GM21786 (cell line): ENCODE measurements around the gene USP4.
"Not testable (repeated sequence)": the region's sequence is repeated elsewhere in the genome, so short reads cannot be mapped to it uniquely, and the experiment has no call there.

ENCODE experiments used
- ATAC-seq: cut with Tn5 transposase; IDR thresholded peaks from one replicate; pipeline ENCODE4 v1.9.1; 2021; ENCODE audit not compliant: unreplicated experiment

The USP4 gene

GRCh38 chr3:49351521-49352011 lies 11.7 kb upstream of the USP4 start:
- no peak for ATAC-seq

GRCh38 chr3:49349348-49350114 lies 9.7 kb upstream of the USP4 start:
- no peak for ATAC-seq

- not testable (repeated sequence) for ATAC-seq
Measured at GRCh38 chr3:49348361-49348760, 8.5 kb upstream of the USP4 start.

- ATAC-seq = no peak
Measured at GRCh38 chr3:49346797-49347251, 7.0 kb upstream of the USP4 start.

GRCh38 chr3:49343163-49343562 lies 3.3 kb upstream of the USP4 start:
- no peak for ATAC-seq

- no peak for ATAC-seq
Measured at GRCh38 chr3:49341996-49342395, 2.1 kb upstream of the USP4 start.

GRCh38 chr3:49339581-49339940 lies 292 bp downstream of the USP4 start:
- no peak for ATAC-seq

GRCh38 chr3:49333916-49334633 lies 5.8 kb downstream of the USP4 start:
- no peak for ATAC-seq

GRCh38 chr3:49333091-49333490 lies 6.8 kb downstream of the USP4 start:
- ATAC-seq = no peak

GRCh38 chr3:49329186-49329585 lies 10.7 kb downstream of the USP4 start:
- ATAC-seq = no peak

GRCh38 chr3:49328350-49328749 lies 11.5 kb downstream of the USP4 start:
- not testable (repeated sequence) for ATAC-seq

GRCh38 chr3:49327485-49327884 lies 12.4 kb downstream of the USP4 start:
- ATAC-seq = no peak

GRCh38 chr3:49324768-49325167 lies 15.1 kb downstream of the USP4 start:
- ATAC-seq = no peak

- no peak for ATAC-seq
Measured at GRCh38 chr3:49316696-49317457, 23.0 kb downstream of the USP4 start.

GRCh38 chr3:49313896-49314688 lies 25.8 kb downstream of the USP4 start:
- ATAC-seq = no peak

- no peak for ATAC-seq
Measured at GRCh38 chr3:49311283-49311682, 28.6 kb downstream of the USP4 start.

- ATAC-seq = no peak
Measured at GRCh38 chr3:49310677-49311076, 29.2 kb downstream of the USP4 start.

- no peak for ATAC-seq
Measured at GRCh38 chr3:49305608-49306007, 34.2 kb downstream of the USP4 start.

- ATAC-seq = no peak
Measured at GRCh38 chr3:49302613-49303012, 37.2 kb downstream of the USP4 start.

- no peak for ATAC-seq
Measured at GRCh38 chr3:49300595-49300994, 39.3 kb downstream of the USP4 start.

GRCh38 chr3:49298511-49298910 lies 41.3 kb downstream of the USP4 start:
- no peak for ATAC-seq
